Medulla oblongata (tissue), 1 donor: ENCODE measurements around the gene CT45A8.
"Not testable (repeated sequence)": the region's sequence is repeated elsewhere in the genome, so short reads cannot be mapped to it uniquely, and the experiment has no call there.

ENCODE experiments used
- DNase-seq: peaks from one replicate; pipeline ENCODE4 v3.0.0-alpha.2; 2015; ENCODE audit errors: extremely low spot score

The CT45A8 gene

GRCh38 chrX:135854438-135854837 lies at the start of gene CT45A8:
Gene CT45A8, minus strand, starts transcription at chrX:135854538. Its CDS starts 3,755 bp downstream, at chrX:135850783.
- not testable (repeated sequence) for DNase-seq

GRCh38 chrX:135893294-135893817 lies 39.0 kb upstream of the CT45A8 start, which contains the start of the genes CT45A10 and SAGE1:
Gene CT45A10, minus strand, starts transcription at chrX:135893444. Its CDS starts 8,100 bp downstream, at chrX:135885344.
Gene SAGE1, plus strand, starts transcription at chrX:135893716. Its CDS starts 2,527 bp downstream, at chrX:135896243.
- no peak for DNase-seq

GRCh38 chrX:135892781-135893180 lies 38.4 kb upstream of the CT45A8 start:
- no peak for DNase-seq

- DNase-seq: no peak
These were observed 35.8 kb upstream of the CT45A8 start for GRCh38 chrX:135890087-135890585.

- DNase-seq: not testable (repeated sequence)
These were observed 34.6 kb upstream of the CT45A8 start for GRCh38 chrX:135888976-135889375.

- DNase-seq: not testable (repeated sequence)
These were observed 33.9 kb upstream of the CT45A8 start for GRCh38 chrX:135888230-135888629.

GRCh38 chrX:135882741-135883140 lies 28.4 kb upstream of the CT45A8 start:
- DNase-seq: not testable (repeated sequence)

- DNase-seq: not testable (repeated sequence)
These were observed 17.4 kb upstream of the CT45A8 start, which contains the start of gene CT45A9 for GRCh38 chrX:135871712-135872111. Gene CT45A9, minus strand, starts transcription at chrX:135871812. Its CDS starts 3,751 bp downstream, at chrX:135868061.

GRCh38 chrX:135837180-135837579 lies 17.2 kb downstream of the CT45A8 start, which contains the start of gene CT45A7:
Gene CT45A7, minus strand, starts transcription at chrX:135837280. Its CDS starts 3,747 bp downstream, at chrX:135833533.
- DNase-seq: not testable (repeated sequence)

- not testable (repeated sequence) for DNase-seq
These were observed 34.4 kb downstream of the CT45A8 start, which contains the start of gene CT45A2 for GRCh38 chrX:135819912-135820311. Gene CT45A2, minus strand, starts transcription at chrX:135820012. Its CDS starts 3,747 bp downstream, at chrX:135816265.

- DNase-seq: not testable (repeated sequence)
These were observed 51.7 kb downstream of the CT45A8 start, which contains the start of gene CT45A6 for GRCh38 chrX:135802687-135803086. Gene CT45A6, minus strand, starts transcription at chrX:135802787. Its CDS starts 3,794 bp downstream, at chrX:135798993.
